ENCODE results near the gene UNC5CL.

Gene UNC5CL

GRCh38 chr6:41040940-41041536 is 2.0 kb upstream of the UNC5CL start:
- H3K4me3 ChIP-seq (replicated peaks in 1 of 2; ENCODE audit: low read depth in 2 of 2, low read length in 2 of 2) = no peak overlapping the region
- DNase-seq (ENCODE audit: low read depth in 2 of 2) = no peak
- TF ChIP-seq CTCF (IDR thresholded peaks at IDR 0.05; ENCODE audit: low read depth, low read length) = no peak

- no peak for TF ChIP-seq CTCF (IDR thresholded peaks at IDR 0.05; ENCODE audit: low read depth, low read length)
- H3K4me3 ChIP-seq (replicated peaks in 1 of 2; ENCODE audit: low read depth in 2 of 2, low read length in 2 of 2) = no peak overlapping the region
- DNase-seq (ENCODE audit: low read depth in 2 of 2) = peak; percentile 16 to 20
Observed at GRCh38 chr6:41040101-41040939, 1.3 kb upstream of the UNC5CL start.

- no peak for DNase-seq (ENCODE audit: low read depth in 2 of 2)
- no peak overlapping the region for H3K4me3 ChIP-seq (replicated peaks in 1 of 2; ENCODE audit: low read depth in 2 of 2, low read length in 2 of 2)
- TF ChIP-seq CTCF (IDR thresholded peaks at IDR 0.05; ENCODE audit: low read depth, low read length) = no peak
Observed at GRCh38 chr6:41038205-41038604, 816 bp downstream of the UNC5CL start.

GRCh38 chr6:41037107-41037900 is 1.7 kb downstream of the UNC5CL start:
- H3K4me3 ChIP-seq (replicated peaks in 1 of 2; ENCODE audit: low read depth in 2 of 2, low read length in 2 of 2) = no peak overlapping the region
- DNase-seq (ENCODE audit: low read depth in 2 of 2) = peak; percentile 29 to 34

DNA sequence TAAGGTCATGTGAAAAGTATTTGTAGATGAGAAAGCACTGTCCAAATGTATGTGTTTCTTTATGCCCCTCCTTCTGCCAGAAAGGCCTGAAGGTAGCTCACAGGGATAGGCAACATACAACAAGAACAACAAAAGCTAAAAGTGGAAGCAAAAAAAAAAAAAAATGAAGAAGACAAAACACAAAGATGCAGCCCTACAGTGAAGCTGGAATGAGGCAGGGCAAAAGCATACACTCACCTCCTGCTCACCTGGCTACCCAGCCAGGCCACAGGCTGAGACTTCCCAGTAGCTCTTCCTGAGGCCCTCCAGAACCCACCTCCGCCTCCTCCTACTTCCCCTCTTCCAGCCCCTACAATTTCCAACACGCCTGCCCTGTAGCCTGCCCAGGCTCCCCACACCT is 2.4 kb downstream of the UNC5CL start:
- no peak overlapping the region for H3K4me3 ChIP-seq (replicated peaks in 1 of 2; ENCODE audit: low read depth in 2 of 2, low read length in 2 of 2)
- no peak for TF ChIP-seq CTCF (IDR thresholded peaks at IDR 0.05; ENCODE audit: low read depth, low read length)
- no peak for DNase-seq (ENCODE audit: low read depth in 2 of 2)

More at GRCh38 chr6:41037107-41037900, 1.7 kb downstream of the UNC5CL start:
- TF ChIP-seq CTCF (IDR thresholded peaks at IDR 0.05; ENCODE audit: low read depth, low read length) = no peak

DNA sequence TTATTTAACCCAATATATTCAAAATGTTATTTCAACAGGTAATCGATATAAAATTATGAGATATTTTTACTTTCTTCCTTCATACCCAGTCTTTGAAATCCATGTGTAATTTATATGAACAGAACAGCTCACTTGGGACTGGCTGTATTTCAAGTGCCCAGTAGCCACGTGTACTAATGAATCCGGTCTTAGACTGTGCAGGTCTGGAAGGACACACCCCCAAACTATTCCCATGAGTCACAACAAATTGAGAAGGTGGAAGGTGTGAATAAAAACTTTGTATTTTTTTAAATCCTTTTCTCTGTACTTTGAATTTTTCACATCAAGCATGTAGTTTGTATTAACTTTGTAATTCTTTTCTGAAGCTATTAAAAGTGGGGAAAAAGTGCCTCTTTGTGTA is 2.8 kb downstream of the UNC5CL start:
- DNase-seq (ENCODE audit: low read depth in 2 of 2) = no peak
- no peak overlapping the region for H3K4me3 ChIP-seq (replicated peaks in 1 of 2; ENCODE audit: low read depth in 2 of 2, low read length in 2 of 2)
- no peak for TF ChIP-seq CTCF (IDR thresholded peaks at IDR 0.05; ENCODE audit: low read depth, low read length)

Measured in cardiac fibroblast (primary cell).